ENCODE results near the gene CERS4. TPM values are rescaled to one million over a fixed set of nuclear protein-coding genes. Genes with fewer than 3 reads are reported as not detected.
"Not testable (repeated sequence)": the region's sequence is repeated elsewhere in the genome, so short reads cannot be mapped to it uniquely, and the experiment has no call there.

The CERS4 gene
- total RNA-seq, 1 donor from 2014 or later: 29.1 TPM

GRCh38 chr19:8214802-8215201 lies 5.6 kb downstream of the CERS4 start:
- peaks cover 20% of the 10 kb centered on the region for H3K36me3 Mint-ChIP-seq (ENCODE audit: low read depth)
- H3K27me3 Mint-ChIP-seq (ENCODE audit: low read depth): no peaks in the 10 kb centered on the region
- peaks cover 23% of the 10 kb centered on the region for H3K4me1 Mint-ChIP-seq (ENCODE audit: low read depth)
- H3K27ac Mint-ChIP-seq: no peak overlapping the region
- intact Hi-C loops (cut with micrococcal nuclease): no loop called here
- DNase-seq (ENCODE audit: low spot score): no peak
- no peaks in the 10 kb centered on the region for H3K9me3 Mint-ChIP-seq
- H3K4me3 Mint-ChIP-seq (ENCODE audit: low read depth): no peak overlapping the region

- Mint-ChIP-seq H3K27ac (no peak overlapping the region), H3K4me3 (ENCODE audit: low read depth) (no peak overlapping the region), H3K4me1 (ENCODE audit: low read depth) (peaks cover 16% of the 10 kb centered on the region), H3K27me3 (ENCODE audit: low read depth) (no peaks in the 10 kb centered on the region), H3K9me3 (no peaks in the 10 kb centered on the region), H3K36me3 (ENCODE audit: low read depth) (peaks cover 15% of the 10 kb centered on the region)
- DNase-seq (ENCODE audit: low spot score): no peak
- intact Hi-C loops (cut with micrococcal nuclease): no loop called here
Observed at GRCh38 chr19:8215783-8216182, 6.6 kb downstream of the CERS4 start.

GRCh38 chr19:8216357-8216756 lies 7.2 kb downstream of the CERS4 start:
- Mint-ChIP-seq H3K27me3 (ENCODE audit: low read depth) (no peaks in the 10 kb centered on the region), H3K27ac (no peak overlapping the region), H3K9me3 (no peaks in the 10 kb centered on the region), H3K4me1 (ENCODE audit: low read depth) (peaks cover 15% of the 10 kb centered on the region), H3K36me3 (ENCODE audit: low read depth) (peaks cover 15% of the 10 kb centered on the region), H3K4me3 (ENCODE audit: low read depth) (no peak overlapping the region)
- intact Hi-C loops (cut with micrococcal nuclease): no loop called here
- no peak for DNase-seq (ENCODE audit: low spot score)

- H3K4me3 Mint-ChIP-seq (ENCODE audit: low read depth); intact Hi-C loops (cut with micrococcal nuclease); H3K4me1 Mint-ChIP-seq (ENCODE audit: low read depth); H3K27ac Mint-ChIP-seq; H3K9me3 Mint-ChIP-seq; H3K27me3 Mint-ChIP-seq (ENCODE audit: low read depth); DNase-seq (ENCODE audit: low spot score); H3K36me3 Mint-ChIP-seq (ENCODE audit: low read depth): not testable (repeated sequence)
Observed at GRCh38 chr19:8218127-8218526, 9.0 kb downstream of the CERS4 start.

DNA sequence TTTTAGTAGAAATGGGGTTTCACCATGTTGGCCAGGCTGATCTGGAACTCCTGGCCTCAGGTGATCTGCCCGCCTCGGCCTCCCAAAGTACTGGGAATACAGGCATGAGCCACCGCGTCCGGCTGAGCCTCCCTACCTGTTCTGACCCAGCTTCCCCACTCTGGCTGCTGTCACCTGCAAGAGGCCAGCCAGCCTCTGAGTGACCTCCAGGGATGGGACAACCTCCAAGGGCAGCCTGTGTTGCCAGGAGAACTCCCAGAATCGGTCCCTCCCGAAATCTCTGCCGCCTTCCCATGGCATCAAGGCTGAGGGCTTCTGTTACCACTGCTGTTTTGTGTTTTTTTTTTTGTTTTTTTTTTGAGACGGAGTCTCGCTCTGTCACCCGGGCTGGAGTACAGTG lies 11.3 kb downstream of the CERS4 start:
- DNase-seq (ENCODE audit: low spot score): no peak
- H3K9me3 Mint-ChIP-seq: no peaks in the 10 kb centered on the region
- H3K27ac Mint-ChIP-seq: no peak overlapping the region
- intact Hi-C loops (cut with micrococcal nuclease): no loop called here
- no peaks in the 10 kb centered on the region for H3K4me1 Mint-ChIP-seq (ENCODE audit: low read depth)
- H3K27me3 Mint-ChIP-seq (ENCODE audit: low read depth): no peaks in the 10 kb centered on the region
- H3K4me3 Mint-ChIP-seq (ENCODE audit: low read depth): no peak overlapping the region
- H3K36me3 Mint-ChIP-seq (ENCODE audit: low read depth): peaks cover 4% of the 10 kb centered on the region

DNA sequence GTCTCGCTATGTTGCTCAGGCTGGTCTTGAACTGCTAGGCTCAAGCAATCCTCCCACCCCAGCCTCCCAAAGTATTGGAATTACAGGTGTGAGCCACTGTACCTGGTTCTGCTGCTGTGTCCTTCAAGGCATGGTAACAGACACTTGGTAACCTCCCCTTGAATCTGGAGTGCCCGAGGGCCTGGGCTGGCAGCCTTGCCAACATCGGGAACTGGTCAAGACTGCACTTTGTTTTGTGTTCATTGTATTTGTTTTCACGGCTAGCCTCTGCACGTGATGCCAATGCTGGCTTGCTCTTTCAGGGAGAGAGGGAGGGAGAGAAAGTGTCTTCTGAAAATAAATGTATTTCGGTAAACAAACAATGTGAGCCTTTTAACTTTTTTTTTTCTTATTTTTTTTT lies 12.0 kb downstream of the CERS4 start:
- no peak for DNase-seq (ENCODE audit: low spot score)
- Mint-ChIP-seq H3K9me3 (no peaks in the 10 kb centered on the region), H3K27ac (no peak overlapping the region), H3K36me3 (ENCODE audit: low read depth) (peaks cover 4% of the 10 kb centered on the region), H3K27me3 (ENCODE audit: low read depth) (no peaks in the 10 kb centered on the region), H3K4me1 (ENCODE audit: low read depth) (no peaks in the 10 kb centered on the region), H3K4me3 (ENCODE audit: low read depth) (no peak overlapping the region)
- intact Hi-C loops (cut with micrococcal nuclease): no loop called here

DNA sequence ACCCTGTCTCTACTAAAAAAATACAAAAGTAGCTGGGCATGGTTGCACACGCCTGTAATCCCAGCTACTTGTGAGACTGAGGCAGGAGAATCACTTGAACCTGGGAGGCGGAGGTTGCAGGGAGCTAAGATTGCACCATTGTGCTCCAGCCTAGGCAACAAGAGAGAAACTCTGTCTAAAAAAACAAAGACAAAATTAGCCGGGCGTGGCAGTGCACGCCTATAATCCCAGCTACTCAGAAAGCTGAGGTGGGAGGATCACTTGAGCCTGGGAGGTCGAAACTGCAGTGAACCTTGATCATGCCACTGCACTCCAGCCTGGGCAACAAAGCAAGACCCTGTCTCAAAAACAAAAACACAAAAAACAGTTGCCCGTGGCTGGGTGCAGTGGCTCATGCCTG lies 14.3 kb downstream of the CERS4 start:
- DNase-seq (ENCODE audit: low spot score); H3K27ac Mint-ChIP-seq; H3K27me3 Mint-ChIP-seq (ENCODE audit: low read depth); H3K9me3 Mint-ChIP-seq; intact Hi-C loops (cut with micrococcal nuclease); H3K4me3 Mint-ChIP-seq (ENCODE audit: low read depth); H3K4me1 Mint-ChIP-seq (ENCODE audit: low read depth); H3K36me3 Mint-ChIP-seq (ENCODE audit: low read depth): not testable (repeated sequence)

DNA sequence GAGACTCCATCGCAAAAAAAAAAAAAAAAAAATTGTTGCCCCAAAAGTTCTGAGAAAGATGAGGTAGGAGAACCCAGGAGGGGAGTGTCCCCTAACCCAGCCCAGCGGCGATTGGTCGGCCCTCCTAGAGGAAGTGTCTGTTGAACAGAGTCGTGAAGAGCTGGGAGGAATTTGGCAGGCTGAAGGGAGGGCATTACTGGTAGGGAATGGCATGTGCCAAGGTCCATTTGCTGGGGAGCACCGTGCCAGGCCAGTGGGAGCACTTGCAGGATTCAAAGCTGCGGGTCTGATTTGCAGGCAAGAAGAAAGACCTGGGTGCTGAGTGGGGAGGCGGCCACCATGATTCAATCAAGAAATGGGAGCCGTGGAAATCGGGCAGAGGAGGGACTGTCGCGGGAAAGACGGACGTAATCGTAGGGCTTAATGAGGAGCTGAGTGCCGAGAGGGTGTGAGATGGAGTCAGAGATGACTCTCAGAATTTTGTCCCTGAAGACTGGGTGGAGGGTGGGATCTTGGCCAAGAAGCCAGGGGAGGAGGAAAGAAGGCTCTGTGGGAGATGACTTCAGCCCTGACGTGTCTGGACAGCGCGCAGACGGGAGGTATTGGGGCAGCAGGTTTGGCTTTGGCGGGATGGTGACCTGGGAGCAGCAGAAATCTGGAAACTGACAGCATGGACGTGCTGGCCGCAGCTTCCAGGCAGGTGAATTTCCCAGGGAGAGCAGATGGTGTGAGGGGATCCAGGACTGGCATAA lies 15.4 kb downstream of the CERS4 start:
- no peak overlapping the region for H3K4me3 Mint-ChIP-seq (ENCODE audit: low read depth)

GRCh38 chr19:8231073-8231604 lies 22.0 kb downstream of the CERS4 start:
- peaks cover 2% of the 10 kb centered on the region for H3K4me1 Mint-ChIP-seq (ENCODE audit: low read depth)
- no peaks in the 10 kb centered on the region for H3K27me3 Mint-ChIP-seq (ENCODE audit: low read depth)
- no peak overlapping the region for H3K4me3 Mint-ChIP-seq (ENCODE audit: low read depth)
- no peak overlapping the region for H3K27ac Mint-ChIP-seq
- H3K9me3 Mint-ChIP-seq: peaks cover 8% of the 10 kb centered on the region
- intact Hi-C loops (cut with micrococcal nuclease): no loop called here
- peaks cover 9% of the 10 kb centered on the region for H3K36me3 Mint-ChIP-seq (ENCODE audit: low read depth)
- DNase-seq (ENCODE audit: low spot score): no peak

More for the DNA sequence above, 15.4 kb downstream of the CERS4 start:
- no peak for DNase-seq (ENCODE audit: low spot score)
- Mint-ChIP-seq H3K27me3 (ENCODE audit: low read depth) (no peaks in the 10 kb centered on the region), H3K4me1 (ENCODE audit: low read depth) (peaks cover 2% of the 10 kb centered on the region), H3K36me3 (ENCODE audit: low read depth) (no peaks in the 10 kb centered on the region), H3K9me3 (no peaks in the 10 kb centered on the region), H3K27ac (no peak overlapping the region)
- intact Hi-C loops (cut with micrococcal nuclease): no loop called here

DNA sequence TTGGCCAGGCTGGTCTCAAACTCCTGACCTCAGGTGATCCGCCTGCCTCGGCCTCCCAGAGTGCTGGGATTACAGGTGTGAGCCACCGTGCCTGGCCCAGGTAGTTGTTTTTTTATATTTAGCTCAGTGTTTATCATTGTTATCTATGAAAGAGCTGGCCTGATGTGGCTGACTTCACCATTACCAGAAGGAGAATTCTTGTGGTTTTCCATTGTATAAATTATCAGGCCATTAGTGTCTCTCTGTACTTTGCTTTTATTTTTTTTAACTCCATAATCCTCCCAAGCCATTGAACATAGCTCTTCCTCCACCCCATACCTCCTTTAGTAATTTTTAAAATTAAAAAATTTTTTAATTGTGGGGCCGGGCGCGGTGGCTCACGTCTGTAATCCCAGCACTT lies 24.2 kb downstream of the CERS4 start:
- H3K9me3 Mint-ChIP-seq: peaks cover 8% of the 10 kb centered on the region
- intact Hi-C loops (cut with micrococcal nuclease): no loop called here
- no peak for DNase-seq (ENCODE audit: low spot score)
- no peak overlapping the region for H3K27ac Mint-ChIP-seq
- no peaks in the 10 kb centered on the region for H3K4me1 Mint-ChIP-seq (ENCODE audit: low read depth)
- no peaks in the 10 kb centered on the region for H3K27me3 Mint-ChIP-seq (ENCODE audit: low read depth)
- peaks cover 11% of the 10 kb centered on the region for H3K36me3 Mint-ChIP-seq (ENCODE audit: low read depth)
- H3K4me3 Mint-ChIP-seq (ENCODE audit: low read depth): no peak overlapping the region

GRCh38 chr19:8237026-8237425 lies 27.9 kb downstream of the CERS4 start:
- H3K9me3 Mint-ChIP-seq: peaks cover 7% of the 10 kb centered on the region
- H3K27ac Mint-ChIP-seq: no peak overlapping the region
- peaks cover 22% of the 10 kb centered on the region for H3K36me3 Mint-ChIP-seq (ENCODE audit: low read depth)
- H3K4me3 Mint-ChIP-seq (ENCODE audit: low read depth): no peak overlapping the region
- intact Hi-C loops (cut with micrococcal nuclease): no loop called here
- H3K27me3 Mint-ChIP-seq (ENCODE audit: low read depth): no peaks in the 10 kb centered on the region
- peaks cover 10% of the 10 kb centered on the region for H3K4me1 Mint-ChIP-seq (ENCODE audit: low read depth)
- no peak for DNase-seq (ENCODE audit: low spot score)

- intact Hi-C loops (cut with micrococcal nuclease): no loop called here
- Mint-ChIP-seq H3K36me3 (ENCODE audit: low read depth) (peaks cover 33% of the 10 kb centered on the region), H3K9me3 (peaks cover 15% of the 10 kb centered on the region), H3K27me3 (ENCODE audit: low read depth) (no peaks in the 10 kb centered on the region), H3K27ac (no peak overlapping the region), H3K4me1 (ENCODE audit: low read depth) (peaks cover 10% of the 10 kb centered on the region), H3K4me3 (ENCODE audit: low read depth) (no peak overlapping the region)
- DNase-seq (ENCODE audit: low spot score): no peak
Observed at GRCh38 chr19:8238251-8238650, 29.1 kb downstream of the CERS4 start.

GRCh38 chr19:8239528-8240273 lies 30.5 kb downstream of the CERS4 start:
- peaks cover 40% of the 10 kb centered on the region for H3K36me3 Mint-ChIP-seq (ENCODE audit: low read depth)
- no peak overlapping the region for H3K4me3 Mint-ChIP-seq (ENCODE audit: low read depth)
- DNase-seq (ENCODE audit: low spot score): no peak
- H3K9me3 Mint-ChIP-seq: peaks cover 22% of the 10 kb centered on the region
- H3K27me3 Mint-ChIP-seq (ENCODE audit: low read depth): no peaks in the 10 kb centered on the region
- H3K27ac Mint-ChIP-seq: peak overlapping the region; percentile 19
- H3K4me1 Mint-ChIP-seq (ENCODE audit: low read depth): peaks cover 10% of the 10 kb centered on the region
- intact Hi-C loops (cut with micrococcal nuclease): no loop called here
